SK-N-SH (cell line): ENCODE measurements around the gene SEMA4D. TPM values are rescaled to one million over a fixed set of nuclear protein-coding genes. Genes with fewer than 3 reads are reported as not detected.
A peak's percentile ranks its signal among the peaks of the same experiment; 100 is the strongest.

Source experiments
- CTCF ChIA-PET: fragments of 300-600, 350-600 bp; formaldehyde crosslinking; extraction: SDS; loops from one replicate; lab custom pipeline; 2021; lab: Yijun Ruan, JAX
- POLR2A ChIA-PET: fragments of 350-600 bp; sonication (Branson Sonifier 250); formaldehyde crosslinking; extraction: SDS; loops from one replicate; lab custom pipeline; 2020; ENCODE audit warnings: antibody characterized with exemption, inconsistent platforms; lab: Yijun Ruan, JAX
- DNase-seq: peaks from one replicate; pipeline ENCODE4 v3.0.0; 2012
- H2AFZ ChIP-seq: fragments of 200-600 bp; sonication (generic); 2 replicates; pipeline ENCODE4 v1.8.1; 2016; ENCODE audit warnings: antibody characterized with exemption, mild to moderate bottlenecking, low read depth
- H3F3A ChIP-seq: fragments of 200-600 bp; sonication (generic); replicated peaks from 2 replicates; pipeline ENCODE3; 2016; ENCODE audit warnings: antibody characterized with exemption, mild to moderate bottlenecking; ENCODE audit not compliant: insufficient read depth
- H3K27ac ChIP-seq, 2 experiments: fragments of 200-500 bp in 1 of 2; fragments of 200-600 bp in 1 of 2; sonication (Bioruptor generic) in 1 of 2; sonication (generic), shearing (Covaris generic) in 1 of 2; 2 replicates each; pipeline versions ENCODE4 v1.5.1 to v1.6.1; 2014 to 2016; ENCODE audit warnings: low read depth in 2 of 2, inconsistent platforms in 1 of 2, low read length in 1 of 2, mild to moderate bottlenecking in 1 of 2, mixed read lengths in 1 of 2
- H3K27me3 ChIP-seq: fragments of 200-600 bp; sonication (generic), shearing (Covaris generic); 2 replicates; pipeline ENCODE4 v1.6.1; 2016; ENCODE audit warnings: mixed run types; ENCODE audit not compliant: insufficient read depth
- H3K36me3 ChIP-seq, 2 experiments: fragments of 200-500 bp in 1 of 2; fragments of 200-600 bp in 1 of 2; sonication (Bioruptor generic) in 1 of 2; sonication (generic) in 1 of 2; replicated peaks in 1 of 2; 2 replicates each; pipeline versions ENCODE3 to v1.5.1; 2014 to 2016; ENCODE audit warnings: low read length in 1 of 2, mild to moderate bottlenecking in 1 of 2; ENCODE audit not compliant: insufficient read depth in 2 of 2, control insufficient read depth in 1 of 2
- H3K4me1 ChIP-seq, 2 experiments: fragments of 200-500 bp in 1 of 2; fragments of 200-600 bp in 1 of 2; sonication (Bioruptor generic) in 1 of 2; sonication (generic), shearing (Covaris generic) in 1 of 2; 2 replicates each; pipeline versions ENCODE4 v1.5.1 to v1.6.1; 2014 to 2016; ENCODE audit warnings: low read depth in 1 of 2, low read length in 1 of 2, mixed run types in 1 of 2; ENCODE audit not compliant: insufficient read depth in 2 of 2, control insufficient read depth in 1 of 2
- H3K4me2 ChIP-seq: fragments of 200-600 bp; sonication (generic), shearing (Covaris generic); 2 replicates; pipeline ENCODE4 v1.6.1; 2017; ENCODE audit warnings: mixed run types
- H3K4me3 ChIP-seq, 2 experiments: fragments of 200-500 bp in 1 of 2; fragments of 200-600 bp in 1 of 2; sonication (Bioruptor generic) in 1 of 2; sonication (generic), shearing (Covaris generic) in 1 of 2; 2 replicates each; pipeline versions ENCODE4 v1.5.1 to v1.8.1; 2014 to 2016; ENCODE audit warnings: low read depth in 2 of 2, inconsistent platforms in 1 of 2, low read length in 1 of 2, mild to moderate bottlenecking in 1 of 2, mixed read lengths in 1 of 2, moderate library complexity in 1 of 2
- H3K79me2 ChIP-seq: fragments of 200-600 bp; sonication (generic); 2 replicates; pipeline ENCODE4 v1.8.1; 2017; ENCODE audit warnings: mild to moderate bottlenecking; ENCODE audit not compliant: insufficient read depth
- H3K9ac ChIP-seq: fragments of 200-600 bp; sonication (generic); 2 replicates; pipeline ENCODE4 v1.6.1; 2017; ENCODE audit warnings: mixed run types
- H3K9me2 ChIP-seq: fragments of 200-600 bp; sonication (generic); 2 replicates; pipeline ENCODE4 v1.6.1; 2017; ENCODE audit warnings: mixed run types
- H3K9me3 ChIP-seq: fragments of 200-600 bp; sonication (generic); 2 replicates; pipeline ENCODE4 v1.6.1; 2017; ENCODE audit warnings: mixed run types, mild to moderate bottlenecking, moderate library complexity
- H4K20me1 ChIP-seq: fragments of 200-600 bp; sonication (generic); 2 replicates; pipeline ENCODE4 v1.6.1; 2017; ENCODE audit warnings: mild to moderate bottlenecking, mixed run types; ENCODE audit not compliant: insufficient read depth
- CHD2 ChIP-seq: fragments of 150-350 bp; IDR thresholded peaks from 2 replicates; pipeline ENCODE4 v1.6.1; 2018; ENCODE audit warnings: low read length; ENCODE audit not compliant: partially characterized antibody
- EP300 ChIP-seq, 2 experiments: IDR thresholded peaks; 2 replicates each; pipeline versions ENCODE4 v1.4.0 to v1.6.1; 2012; ENCODE audit warnings: borderline replicate concordance in 1 of 2, low read depth in 1 of 2, low read length in 1 of 2
- FOXJ3 ChIP-seq: sonication (generic); formaldehyde crosslinking; IDR thresholded peaks from 2 replicates; pipeline ENCODE4 v1.5.1; 2020; ENCODE audit warnings: mild to moderate bottlenecking, missing genetic modification reagents
- GATA2 ChIP-seq: sonication (generic); formaldehyde crosslinking; IDR thresholded peaks from 2 replicates; pipeline ENCODE4 v1.5.0; 2020; ENCODE audit warnings: mild to moderate bottlenecking, missing genetic modification reagents
- MEF2A ChIP-seq: IDR thresholded peaks from 2 replicates; pipeline ENCODE4 v1.4.0; 2012; ENCODE audit warnings: low read depth, borderline replicate concordance
- MXI1 ChIP-seq: IDR thresholded peaks from 2 replicates; pipeline ENCODE4 v1.6.1; 2012; ENCODE audit warnings: mild to moderate bottlenecking, low read depth, low read length, improper control_type of control experiment
- REST ChIP-seq: IDR thresholded peaks from 2 replicates; pipeline ENCODE4 v1.6.1; 2012; ENCODE audit warnings: mild to moderate bottlenecking, low read depth, low read length, moderate library complexity
- TAF1 ChIP-seq: IDR thresholded peaks from 2 replicates; pipeline ENCODE4 v1.6.1; 2012; ENCODE audit warnings: low read depth, mild to moderate bottlenecking, low read length, moderate library complexity, borderline replicate concordance
- TCF12 ChIP-seq: IDR thresholded peaks from 2 replicates; pipeline ENCODE4 v1.4.0; 2012
- ZBTB33 ChIP-seq: IDR thresholded peaks from 2 replicates; pipeline ENCODE4 v1.4.0; 2012; ENCODE audit warnings: low read depth, borderline replicate concordance
- WGBS: methylation state at CpG from one replicate; pipeline ENCODE4 v1.1.6; 2017; ENCODE audit warnings: low lambda C conversion rate; 5-methylcytosine and 5-hydroxymethylcytosine counted together
- polyA plus RNA-seq, 3 experiments: library from polyadenylated mRNA; depleted of rRNA; stranded (reverse); fragments of >200 nt; gene quantifications; 2 replicates each; pipeline ENCODE4 v1.2.3, GENCODE V29; 2012

The SEMA4D gene
- polyA plus RNA-seq, 1 of the 3 experiments (the other 2 are of a cell fraction), result 4.8 TPM

- TF ChIP-seq MXI1, result no peak
- TF ChIP-seq TCF12, result no peak
- no peak for TF ChIP-seq ZBTB33
- no peak for TF ChIP-seq TAF1
- TF ChIP-seq CHD2, result no peak
- WGBS, result 91% methylated on average over 9 of the region's 9 CpGs
- CTCF ChIA-PET, result interaction anchor here (1.1 to 1.5 kb wide), 5 partner anchors 10 to 134 kb away, joined by 3 to 6 read pairs (median 4); partner anchors contain the start of gene SECISBP2
These were observed 83.1 kb downstream of the SEMA4D start for GRCh38 chr9:89414670-89415324.

GRCh38 chr9:89413963-89414638 is 83.8 kb downstream of the SEMA4D start:
- ChIA-PET POLR2A (no interaction called here), CTCF (interaction anchor here (1.1 to 1.2 kb wide), 3 partner anchors 39 to 135 kb away, joined by 3 to 5 read pairs (median 4); partner anchors contain the start of gene SECISBP2)
- Histone ChIP-seq H3K4me2 (no peak overlapping the region), H2AFZ (no peak overlapping the region), H3K27me3 (no peaks in the 10 kb centered on the region)
- TF ChIP-seq MEF2A (no peak), REST (no peak), GATA2 (CRISPR knock-in tag) (peak; percentile 66; the same call in 1 of the 2 replicates), TCF12 (no peak), EP300 (IDR thresholded peaks at IDR 0.05; ENCODE audit: borderline replicate concordance in 1 of 2, low read depth in 1 of 2, low read length in 1 of 2) (peak in 1 of 2 experiments; percentile 61; a peak in 2 of 4 replicates), FOXJ3 (CRISPR knock-in tag) (peak; percentile 69), MXI1 (peak; percentile 92)
- TF ChIP-seq, all 33 proteins: peak for 4
- peaks cover 0 to 62% of the 10 kb centered on the region in 2 experiments; a peak in 2 of 4 replicates for H3K4me1 ChIP-seq
- H3K27ac ChIP-seq, result peak overlapping the region in 1 of 2 experiments; percentile 90; a peak in 2 of 4 replicates
- no peaks in the 10 kb centered on the region for H3K9me3 ChIP-seq
- no peaks in the 10 kb centered on the region for H4K20me1 ChIP-seq
- no peaks in the 10 kb centered on the region for H3K36me3 ChIP-seq
- H3K79me2 ChIP-seq, result no peaks in the 10 kb centered on the region
- 34% methylated on average over 2 of the region's 4 CpGs for WGBS
- no peak overlapping the region for H3K4me3 ChIP-seq
- no peaks in the 10 kb centered on the region for H3F3A ChIP-seq
- H3K9me2 ChIP-seq, result no peaks in the 10 kb centered on the region
- no peak overlapping the region for H3K9ac ChIP-seq
- peak; percentile 76 for DNase-seq

More at GRCh38 chr9:89414670-89415324, 83.1 kb downstream of the SEMA4D start:
- no peaks in the 10 kb centered on the region for H3F3A ChIP-seq
- no peak overlapping the region for H3K4me2 ChIP-seq
- H3K9ac ChIP-seq, result no peak overlapping the region
- H3K9me2 ChIP-seq, result no peaks in the 10 kb centered on the region
- no peaks in the 10 kb centered on the region for H3K9me3 ChIP-seq
- POLR2A ChIA-PET, result interaction anchor here (0.5 kb wide), 1 partner anchor 50 kb away, joined by 3 read pairs; no protein-coding TSS in a partner anchor
- no peak for DNase-seq
- H3K79me2 ChIP-seq, result no peaks in the 10 kb centered on the region
- H3K36me3 ChIP-seq, result no peaks in the 10 kb centered on the region
- no peaks in the 10 kb centered on the region for H3K27me3 ChIP-seq
- H3K4me3 ChIP-seq, result no peak overlapping the region
- peaks cover 0 to 59% of the 10 kb centered on the region in 2 experiments; a peak in 2 of 4 replicates for H3K4me1 ChIP-seq
- H2AFZ ChIP-seq, result no peak overlapping the region
- H4K20me1 ChIP-seq, result no peaks in the 10 kb centered on the region
- peak overlapping the region in 1 of 2 experiments; percentile 90; a peak in 2 of 4 replicates for H3K27ac ChIP-seq
